DMS 273 (cell line): Measurements from ENCODE around the gene SLC40A1.

Experiments used
- DNase-seq: peaks from one replicate; lab custom pipeline; 2025; ENCODE audit not compliant: unreplicated experiment; lab: John Stamatoyannopoulos, UW

Gene SLC40A1

DNA sequence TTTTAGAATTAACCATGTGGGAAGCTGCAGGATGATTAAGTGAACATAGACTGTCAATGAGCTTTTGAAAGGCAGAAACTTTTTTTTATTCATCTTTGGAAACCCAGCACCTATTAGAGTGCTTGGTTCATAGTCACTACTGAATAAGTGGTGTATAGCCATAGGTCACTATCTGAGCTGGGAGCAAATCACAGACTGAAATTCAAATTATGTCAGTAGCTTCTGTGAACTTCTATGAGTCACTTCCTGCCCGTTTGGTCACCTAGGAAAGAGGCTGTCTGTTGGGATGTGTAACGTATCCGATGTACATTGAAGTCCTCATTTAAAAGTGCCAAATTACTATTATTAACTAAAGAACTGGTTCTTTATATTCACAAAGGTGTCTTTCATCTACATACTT, 20.5 kb upstream of the SLC40A1 start:
- no peak for DNase-seq

DNA sequence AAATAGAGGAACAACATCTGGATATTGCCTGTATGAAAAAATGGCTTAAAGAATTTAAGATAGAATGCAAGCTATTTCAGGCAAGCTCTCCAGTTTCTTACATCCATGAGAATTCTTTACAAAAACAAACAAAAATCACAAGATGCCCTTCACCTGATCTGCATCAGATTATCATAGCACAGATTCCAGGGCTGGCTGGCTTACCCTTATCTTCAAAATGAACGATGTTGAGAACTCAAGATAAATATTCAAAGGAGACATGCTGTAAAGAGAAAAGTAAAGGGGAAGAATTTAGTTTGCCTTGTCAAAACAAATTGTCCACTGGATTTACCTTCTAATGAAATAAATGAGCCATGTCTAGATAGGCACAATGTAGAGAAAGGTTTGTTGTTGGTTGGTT, 18.7 kb upstream of the SLC40A1 start:
- DNase-seq, result no peak

DNA sequence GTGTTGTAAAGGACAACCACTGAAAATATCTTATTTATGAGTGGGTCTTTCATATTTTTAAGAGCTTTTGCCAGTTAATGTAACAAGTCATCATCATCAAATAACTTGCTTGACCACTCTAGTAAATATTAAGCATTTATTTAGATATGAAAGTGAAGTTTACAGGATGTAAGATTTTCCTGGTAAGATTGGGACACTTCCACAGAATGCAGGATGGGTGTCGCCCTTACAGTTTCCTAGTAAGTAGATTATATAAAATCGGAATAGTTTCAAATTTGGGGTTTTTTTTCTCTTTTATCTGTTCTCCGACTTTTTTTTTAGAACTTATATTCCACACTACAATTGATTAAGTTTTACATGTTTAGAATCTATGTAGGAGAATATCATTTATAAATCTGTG, 14.8 kb upstream of the SLC40A1 start:
- DNase-seq, result no peak

DNA sequence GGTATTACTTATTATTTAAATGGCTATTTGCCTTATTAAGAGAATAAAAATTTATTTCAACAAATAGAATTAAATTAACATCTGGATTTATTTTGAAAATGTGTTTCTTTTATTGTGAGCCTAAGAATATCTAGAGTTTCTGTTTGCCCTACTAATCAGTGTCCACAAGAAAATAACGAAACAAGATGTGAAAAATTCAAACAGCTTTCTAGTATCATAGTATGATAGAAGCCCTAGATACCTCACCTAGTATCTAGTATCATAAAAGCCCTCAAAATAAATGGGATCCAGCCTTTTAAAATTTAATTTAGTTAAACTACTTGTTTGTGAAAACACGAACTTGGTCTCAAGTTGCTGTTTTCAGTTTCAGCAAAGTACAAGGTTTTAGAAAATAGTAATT, 13.7 kb upstream of the SLC40A1 start:
- no peak for DNase-seq

DNA sequence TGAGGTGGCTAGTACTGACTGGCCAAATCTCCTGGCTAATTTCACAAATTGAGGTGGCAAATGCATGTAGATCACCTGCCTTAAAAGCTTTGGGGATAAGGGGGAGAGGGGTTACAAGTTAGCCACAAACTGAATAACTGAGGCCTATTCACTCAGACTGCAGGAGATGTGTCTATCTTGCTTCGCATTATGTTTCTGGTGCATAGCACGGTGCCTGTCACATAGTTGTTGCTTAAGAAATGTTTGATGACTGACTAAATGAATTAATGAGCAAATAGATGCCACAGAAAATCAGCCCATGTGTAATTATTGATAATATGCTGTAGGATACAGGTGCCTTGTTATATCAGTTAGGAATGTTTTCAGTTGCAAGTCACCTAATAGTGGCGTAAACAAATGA, 12.5 kb upstream of the SLC40A1 start:
- DNase-seq, result no peak

DNA sequence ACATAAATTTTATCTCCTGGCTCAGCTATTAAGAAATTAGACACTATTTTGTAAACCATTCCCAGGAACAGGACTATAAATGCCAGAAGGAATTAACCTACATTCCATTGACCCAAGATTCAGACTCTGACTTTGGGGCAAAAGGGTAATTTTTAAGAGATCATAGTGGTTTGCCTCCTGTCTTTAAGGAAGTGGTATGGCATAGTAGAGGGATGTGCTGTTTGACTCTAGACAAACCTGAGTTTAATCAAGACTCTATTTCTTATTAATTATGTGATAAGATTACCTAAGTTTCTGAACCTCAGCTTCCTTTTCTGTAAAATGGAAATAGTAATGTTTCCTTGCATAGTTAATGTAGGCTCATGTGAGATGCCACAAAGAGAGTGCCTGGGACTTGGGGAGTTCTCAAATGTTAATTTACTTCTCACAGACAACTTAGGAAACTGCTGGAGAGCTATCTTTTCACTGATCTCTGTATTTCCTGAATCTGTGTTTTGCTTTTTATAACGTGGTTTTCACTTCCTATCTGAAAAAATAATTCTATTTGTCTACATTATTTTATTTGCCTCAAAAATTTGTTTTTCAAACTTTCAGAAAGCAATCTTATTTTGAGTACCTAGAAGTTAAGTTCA, 11.9 kb upstream of the SLC40A1 start:
- DNase-seq, result no peak

DNA sequence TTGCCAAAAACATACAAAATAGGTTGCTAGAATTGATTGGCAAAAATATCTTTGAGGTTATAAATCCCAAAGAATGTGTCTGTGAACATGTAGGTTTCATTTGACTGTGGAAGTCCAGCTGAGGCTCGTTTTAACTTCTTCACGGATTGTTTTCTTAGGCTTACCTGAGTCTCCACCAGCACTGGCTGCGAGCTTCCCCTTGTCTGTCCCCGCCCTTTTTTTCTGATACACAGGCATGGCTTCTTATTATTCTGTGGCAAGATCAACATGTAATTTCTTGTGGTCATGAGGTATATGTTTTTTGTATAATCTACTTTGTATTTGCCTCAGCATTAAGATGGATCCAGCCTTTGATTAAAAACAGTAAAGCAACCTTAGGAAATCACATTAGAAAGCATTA, 7.2 kb upstream of the SLC40A1 start:
- no peak for DNase-seq

DNA sequence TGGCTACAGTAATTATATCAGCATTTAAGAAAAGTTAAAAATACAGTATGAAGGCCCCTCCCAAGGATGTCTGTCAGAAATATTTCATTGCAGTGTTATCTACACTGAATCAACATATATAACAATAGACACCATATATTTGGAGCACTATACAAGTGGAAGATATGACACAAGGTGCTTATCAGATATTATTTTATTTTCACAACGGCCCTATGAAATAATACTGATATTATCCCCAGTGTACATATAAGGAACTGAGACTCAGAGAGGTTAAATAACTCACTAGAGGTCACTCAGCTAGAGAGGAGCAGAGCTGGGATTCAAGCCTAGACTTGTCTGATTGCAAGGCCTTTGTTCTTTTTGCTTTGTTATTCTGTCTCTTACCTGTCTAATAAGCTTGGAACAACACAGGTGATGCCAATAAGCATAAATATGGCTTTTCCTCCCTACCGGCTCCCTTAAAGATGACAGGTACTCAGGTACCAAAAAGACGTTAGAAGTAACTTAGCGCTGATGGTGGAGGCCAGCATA, 4.7 kb upstream of the SLC40A1 start:
- no peak for DNase-seq

DNA sequence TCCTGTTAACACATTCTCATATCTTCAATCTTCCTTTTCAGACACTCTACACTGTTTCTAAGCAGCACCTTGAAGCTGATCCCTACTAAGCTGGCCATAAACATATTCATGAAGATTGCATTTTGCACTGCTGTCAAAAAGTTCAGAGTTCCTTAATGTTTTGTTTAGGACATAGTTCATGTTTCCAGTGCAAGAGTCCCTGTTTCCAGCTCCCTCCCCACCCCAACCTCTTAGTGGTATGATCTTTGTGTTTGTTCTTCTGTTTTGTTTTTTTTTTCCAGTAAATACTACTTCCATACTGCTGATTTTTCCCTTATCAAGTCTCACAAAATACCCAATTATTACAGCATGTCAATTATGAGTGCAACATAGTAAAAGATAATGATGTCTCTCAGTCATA, 4.1 kb upstream of the SLC40A1 start:
- no peak for DNase-seq

DNA sequence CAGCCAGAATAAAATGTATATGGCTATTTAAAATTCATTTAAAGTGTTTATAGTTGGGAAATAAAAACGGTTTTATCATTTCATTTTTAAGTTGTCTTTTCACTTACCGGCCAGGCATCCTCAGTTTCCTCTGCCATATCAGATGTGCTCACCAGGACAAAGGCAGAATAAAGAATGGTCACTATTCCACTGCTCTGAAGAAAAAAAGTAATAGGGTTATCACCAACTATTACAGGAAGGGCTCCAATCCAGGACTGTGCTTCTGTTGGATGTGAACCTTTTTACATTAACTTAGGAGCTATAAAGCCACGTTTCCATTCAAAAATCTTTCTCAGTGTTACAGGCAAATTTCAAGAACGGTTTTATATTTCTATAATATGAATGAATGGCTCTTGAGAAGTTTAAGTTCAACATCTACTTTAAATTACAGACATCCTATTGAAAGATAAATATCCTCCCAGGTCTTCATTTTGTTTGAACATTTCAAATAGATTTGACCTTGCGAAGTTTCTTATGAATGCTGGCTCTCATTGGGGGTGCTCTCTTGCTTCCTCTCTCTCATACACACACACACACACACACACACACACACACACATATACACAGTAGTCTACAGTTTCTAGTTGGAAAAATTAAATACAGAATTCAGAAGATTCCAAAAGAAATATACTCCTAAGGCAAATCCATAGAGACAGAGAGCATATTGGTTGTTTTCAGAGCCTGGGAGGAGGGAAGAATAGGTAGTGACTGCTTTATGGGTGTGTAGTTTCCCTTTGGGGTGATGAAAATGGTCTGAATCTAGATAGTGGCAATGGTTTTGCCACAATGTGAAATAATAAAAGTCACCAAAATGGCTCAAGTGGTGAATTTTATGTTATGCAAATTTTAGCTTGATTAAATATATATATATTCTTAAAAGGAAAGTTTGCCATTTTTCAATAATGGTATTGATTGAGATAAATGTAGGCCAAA, 2.9 kb upstream of the SLC40A1 start:
- no peak for DNase-seq

DNA sequence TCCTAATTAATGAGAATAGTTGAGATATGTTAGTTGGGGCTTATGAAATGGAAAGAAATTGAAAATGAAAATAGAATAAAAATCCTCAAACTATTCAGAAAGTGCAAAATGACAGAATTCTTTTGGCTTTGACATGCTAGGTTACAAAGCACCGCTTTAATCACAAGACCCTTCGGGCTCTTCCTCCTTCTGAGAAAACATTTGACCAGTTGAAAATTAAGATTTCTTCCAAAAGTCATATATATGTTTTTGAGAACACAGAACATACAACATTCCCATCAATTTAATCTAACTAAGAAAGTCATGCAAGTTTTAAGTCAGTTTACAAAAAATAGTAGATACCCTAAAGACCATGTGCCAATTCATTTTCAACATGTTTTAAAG, 2.2 kb upstream of the SLC40A1 start:
- no peak for DNase-seq

DNA sequence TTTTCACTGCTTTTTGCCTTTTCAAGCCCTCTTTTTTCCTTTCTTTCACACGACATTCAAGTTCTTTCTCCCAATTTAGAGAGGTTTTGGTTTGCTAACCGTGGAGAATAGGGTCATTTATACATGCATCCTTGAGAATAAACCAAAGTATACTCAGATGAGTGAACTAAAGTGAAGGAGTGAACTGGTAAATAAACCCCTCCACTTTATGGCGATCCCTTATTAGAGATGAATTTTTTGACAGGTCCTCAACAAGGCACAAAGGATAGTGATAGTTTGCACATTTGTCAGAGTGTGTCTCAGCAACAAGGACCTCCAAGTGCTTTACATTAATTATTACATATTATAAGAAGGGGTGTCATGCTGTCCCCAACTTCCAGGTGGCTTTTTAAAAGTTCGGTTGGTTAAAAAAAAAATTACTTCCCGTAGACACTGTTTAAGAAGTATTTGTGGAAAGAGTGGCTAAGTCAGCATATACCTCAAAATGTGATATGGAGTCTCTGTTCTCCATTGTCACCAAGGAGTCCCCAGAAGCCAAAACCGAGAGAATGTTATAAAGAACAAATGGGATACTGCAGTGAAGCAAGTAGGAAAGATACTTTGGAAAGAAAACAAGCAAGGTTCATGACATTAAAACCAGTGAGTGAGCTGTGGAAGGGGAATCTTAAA, 1.7 kb upstream of the SLC40A1 start:
- no peak for DNase-seq

DNA sequence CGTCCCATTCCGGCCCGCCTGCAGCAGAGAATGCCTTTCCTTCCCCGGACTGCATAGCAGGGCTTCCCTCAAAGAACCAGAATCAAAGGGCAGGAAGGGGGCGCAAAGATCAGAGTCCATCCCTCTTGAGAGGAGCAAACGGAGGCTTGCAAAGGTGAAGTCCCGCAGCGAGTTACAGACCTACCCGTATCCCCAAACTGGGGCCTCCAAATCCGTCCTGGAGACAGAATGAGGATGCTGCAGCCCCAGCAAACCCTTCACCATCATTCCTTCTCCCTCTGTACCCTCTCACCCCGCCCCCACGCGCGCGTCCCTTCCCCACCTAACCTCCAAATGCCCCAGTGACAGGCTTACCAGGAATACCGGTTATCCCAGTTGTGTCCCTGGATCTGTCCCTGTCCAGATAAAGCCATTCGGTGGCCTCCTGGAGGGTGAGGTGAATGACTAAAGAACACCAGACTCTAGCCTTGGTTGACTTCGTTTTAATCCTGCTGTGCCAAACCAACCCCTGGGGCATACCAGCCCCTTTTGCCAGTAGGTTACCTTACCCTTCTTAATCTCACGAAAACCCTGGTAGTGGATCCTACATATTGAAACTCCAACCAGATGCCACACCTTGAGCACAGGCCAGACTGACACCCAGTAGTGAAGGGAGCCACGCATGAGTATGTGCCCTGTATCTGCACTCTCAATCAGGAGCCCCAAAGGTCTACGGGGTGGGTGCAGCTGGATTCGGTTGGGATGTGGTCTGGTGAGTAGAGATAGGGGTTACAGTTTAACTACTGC, 961 bp upstream of the SLC40A1 start:
- peak; percentile 48 for DNase-seq

DNA sequence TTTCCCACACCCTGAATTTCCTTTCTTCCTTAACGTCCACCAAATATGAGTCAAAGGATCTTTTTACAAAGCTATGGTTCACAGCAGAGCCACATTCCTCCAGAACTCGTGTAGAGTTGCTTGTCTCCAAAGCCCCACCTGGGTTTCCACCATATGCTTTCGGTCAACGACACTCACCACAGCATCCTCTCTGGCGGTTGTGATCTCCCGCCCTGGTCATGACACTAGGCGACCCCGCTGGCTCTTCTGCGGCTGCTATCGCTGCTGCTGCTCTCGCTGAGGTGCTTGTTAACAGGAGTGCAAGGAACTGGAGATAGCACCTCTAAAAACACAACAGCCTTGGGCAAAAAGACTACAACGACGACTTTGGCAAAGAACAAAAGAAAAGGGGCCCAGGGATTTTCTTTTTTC, 340 bp downstream of the SLC40A1 start:
- peak; percentile 56 for DNase-seq

DNA sequence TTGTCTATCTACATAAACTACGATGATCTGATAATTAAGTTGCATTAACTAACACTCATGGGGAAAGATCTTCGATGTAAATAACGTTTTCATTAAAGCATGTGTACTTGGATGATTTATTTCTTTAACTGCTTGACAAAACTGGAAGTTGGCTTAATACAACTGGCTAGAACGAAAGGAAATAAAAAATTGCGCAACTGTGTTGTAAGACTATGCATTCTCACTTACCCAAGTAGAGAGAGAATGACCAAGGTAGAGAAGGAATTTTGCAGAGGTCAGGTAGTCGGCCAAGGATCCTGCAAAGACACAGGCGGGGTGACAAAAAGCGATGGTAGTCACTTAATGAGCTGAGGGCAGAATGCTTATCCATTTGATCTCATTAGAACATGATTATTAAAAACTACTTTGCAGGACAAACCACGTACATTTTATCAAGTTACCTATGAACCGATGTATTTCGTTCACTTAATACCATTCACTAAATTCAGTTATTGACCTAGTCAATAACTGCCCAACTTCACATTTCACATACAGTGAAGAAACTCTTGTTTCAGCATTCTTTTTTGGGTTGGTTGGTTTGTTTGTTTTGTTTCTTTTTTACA, 900 bp downstream of the SLC40A1 start:
- DNase-seq, result no peak

DNA sequence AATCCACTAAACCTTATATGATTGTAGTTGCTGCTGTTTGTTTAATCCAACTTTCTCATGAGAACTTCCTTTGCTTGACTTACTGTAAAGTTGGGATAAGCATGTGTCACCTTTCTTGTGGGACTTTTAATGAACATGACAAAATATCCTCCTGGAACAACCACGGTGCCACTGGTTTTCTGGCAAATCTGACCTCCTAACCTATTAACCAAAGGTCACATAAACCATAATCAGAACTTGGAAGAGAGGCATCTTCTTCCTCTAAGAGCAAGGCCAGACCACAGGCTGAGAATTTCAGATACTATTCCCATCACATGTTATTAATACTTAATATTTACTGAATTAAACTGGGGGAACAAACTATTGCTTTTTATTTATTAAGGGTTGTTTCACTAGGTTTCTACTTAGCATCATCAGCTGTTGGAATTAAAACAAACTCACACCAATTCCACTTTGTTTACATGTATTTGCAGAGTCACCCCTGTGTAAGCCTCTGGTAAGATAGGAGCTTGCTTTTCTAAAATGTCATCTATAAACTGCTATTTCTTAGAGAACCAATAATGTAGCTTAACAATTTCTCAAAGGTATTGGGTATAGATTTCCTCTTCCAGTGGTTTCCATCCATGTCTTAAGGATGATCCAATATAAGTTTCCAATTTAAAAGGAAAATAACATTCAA, 2.2 kb downstream of the SLC40A1 start:
- DNase-seq, result no peak

DNA sequence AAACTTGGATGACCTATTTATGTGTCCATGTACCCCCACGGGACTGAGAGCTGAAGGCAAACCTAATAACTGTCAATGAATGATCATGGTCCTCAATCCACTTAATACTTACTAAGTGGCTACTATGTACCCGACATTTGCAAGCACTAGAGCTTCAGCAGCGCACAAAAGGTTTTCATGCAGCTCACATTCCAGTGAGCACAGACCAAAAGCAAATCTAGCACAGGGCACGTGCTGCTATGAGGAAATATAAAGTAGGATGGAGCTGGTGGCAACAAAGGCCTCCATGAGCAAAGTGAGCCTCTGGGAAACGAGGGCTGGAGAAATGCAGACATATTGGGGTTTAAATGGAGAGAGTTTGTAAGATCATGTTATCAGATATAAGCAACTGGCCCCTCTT, 3.5 kb downstream of the SLC40A1 start:
- no peak for DNase-seq

DNA sequence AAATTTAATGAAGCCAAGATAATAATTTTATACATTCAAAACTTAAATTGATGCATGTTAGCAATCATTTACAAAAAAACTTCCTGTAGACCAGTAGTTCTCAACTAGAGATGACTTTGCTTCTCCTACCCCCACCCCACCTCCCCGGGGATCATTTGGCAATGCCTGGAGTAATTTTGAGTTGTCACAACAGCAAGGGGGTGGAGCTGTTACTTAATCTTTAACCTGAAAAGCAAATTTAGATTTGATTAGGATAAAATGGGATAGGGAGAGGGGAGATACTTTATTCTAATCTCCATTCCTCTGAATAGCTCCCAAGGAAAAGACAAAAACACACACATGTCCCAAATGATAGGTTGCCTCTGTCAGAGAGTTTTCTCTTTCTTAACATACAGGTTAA, 4.2 kb downstream of the SLC40A1 start:
- no peak for DNase-seq

DNA sequence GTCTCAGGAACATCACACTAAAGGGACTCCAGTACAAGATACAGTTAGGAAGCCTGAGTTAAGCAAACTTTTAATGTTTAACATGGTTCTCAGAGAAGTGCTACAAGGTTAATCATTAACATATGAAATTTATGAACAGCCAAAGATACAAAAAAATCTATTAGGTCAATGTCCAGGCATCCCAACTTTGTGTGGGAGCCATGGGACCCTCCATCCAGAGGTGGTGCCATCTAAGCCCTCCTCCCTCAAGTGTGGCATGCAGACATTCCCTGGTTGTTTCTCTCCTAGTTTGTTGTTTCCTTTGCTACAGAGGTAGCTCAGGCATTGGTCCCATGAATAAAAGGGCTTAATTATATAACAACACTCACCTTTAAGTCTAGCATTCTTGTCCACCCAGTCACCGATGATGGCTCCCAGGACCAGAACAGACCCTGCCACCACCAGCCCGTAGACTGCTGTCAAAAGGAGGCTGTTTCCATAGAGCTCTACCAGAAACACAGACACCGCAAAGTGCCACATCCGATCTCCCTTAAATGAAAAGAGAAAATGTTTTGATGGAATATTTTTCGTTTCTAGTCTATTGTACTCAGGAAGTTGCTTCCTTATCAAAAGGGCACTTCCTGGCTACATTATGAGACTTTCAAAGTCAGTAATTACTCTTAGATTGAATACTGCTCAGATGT, 5.7 kb downstream of the SLC40A1 start:
- DNase-seq, result no peak
